A549 (cell line): ENCODE measurements around the gene OPCML.

Experiments used
- CTCF ChIP-seq: fragments of >200 bp; sonication (Bioruptor Twin); formaldehyde crosslinking; IDR thresholded peaks from 3 replicates; pipeline ENCODE4 v1.5.1; 2016
- EP300 ChIP-seq, 2 experiments: fragments of >200 bp; sonication (Bioruptor Twin); formaldehyde crosslinking; IDR thresholded peaks; 2 replicates in 1 of 2; 3 replicates in 1 of 2; pipeline ENCODE4 v1.6.1; 2016 to 2017
- HMGXB4 ChIP-seq: fragments of 250-450 bp; sonication (Bioruptor Pico); IDR thresholded peaks from 2 replicates; pipeline ENCODE4 v1.5.0; 2021; ENCODE audit warnings: mild to moderate bottlenecking, moderate library complexity, borderline replicate concordance
- JUN ChIP-seq, 2 experiments: fragments of >200 bp; sonication (Bioruptor Twin); formaldehyde crosslinking; IDR thresholded peaks; 2 replicates in 1 of 2; 3 replicates in 1 of 2; pipeline ENCODE4 v1.6.1; 2016 to 2017
- MYC ChIP-seq: IDR thresholded peaks from 2 replicates; pipeline ENCODE4 v1.6.1; 2012; ENCODE audit warnings: mild to moderate bottlenecking, inconsistent platforms, low read length, improper control_type of control experiment, borderline replicate concordance
- POLR2A ChIP-seq: IDR thresholded peaks from 2 replicates; pipeline ENCODE4 v1.6.1; 2012; ENCODE audit warnings: mild to moderate bottlenecking, low read length
- ZFP36 ChIP-seq: fragments of 450-650 bp; IDR thresholded peaks from 2 replicates; pipeline ENCODE4 v1.6.1; 2014; ENCODE audit warnings: borderline replicate concordance; ENCODE audit not compliant: partially characterized antibody

- TF ChIP-seq EP300 (IDR thresholded peaks at IDR 0.05) (no peak), ZFP36 (no peak), CTCF (no peak), MYC (no peak), POLR2A (no peak), JUN (IDR thresholded peaks at IDR 0.05) (no peak), HMGXB4 (no peak)
These were observed 1008.4 kb downstream of the OPCML start for GRCh38 chr11:132523929-132524328.
